NB4 (cell line): ENCODE measurements around the gene PDZD2.
"Not testable (repeated sequence)": the region's sequence is repeated elsewhere in the genome, so short reads cannot be mapped to it uniquely, and the experiment has no call there.

Experiments used
- DNase-seq: peaks from one replicate; pipeline ENCODE4 v3.0.0; 2010; ENCODE audit warnings: low read depth
- H3K4me3 ChIP-seq: one replicate; pipeline ENCODE4 v1.5.1; 2011; ENCODE audit warnings: mild to moderate bottlenecking, low read depth, low read length, moderate library complexity
- CTCF ChIP-seq: IDR thresholded peaks from one replicate; pipeline ENCODE4 v1.5.1; 2012; ENCODE audit warnings: low read depth, low read length
- MAX ChIP-seq: IDR thresholded peaks from 2 replicates; pipeline ENCODE4 v1.6.1; 2011; ENCODE audit warnings: low read depth, low read length
- MYC ChIP-seq: IDR thresholded peaks from 2 replicates; pipeline ENCODE4 v1.6.1; 2011; ENCODE audit warnings: low read depth, low read length
- POLR2A ChIP-seq: IDR thresholded peaks from 2 replicates; pipeline ENCODE4 v1.6.1; 2011; ENCODE audit warnings: mild to moderate bottlenecking; ENCODE audit not compliant: insufficient read length; ENCODE audit errors: extremely low read depth

The PDZD2 gene

GRCh38 chr5:31759925-31760324, 121.0 kb downstream of the PDZD2 start:
- TF ChIP-seq POLR2A (no peak), MYC (no peak), MAX (no peak), CTCF (no peak)
- no peak overlapping the region for H3K4me3 ChIP-seq
- no peak for DNase-seq

GRCh38 chr5:31761877-31762276, 122.9 kb downstream of the PDZD2 start:
- no peak for TF ChIP-seq CTCF
- no peak for TF ChIP-seq MAX
- TF ChIP-seq MYC, result no peak
- no peak for TF ChIP-seq POLR2A
- no peak for DNase-seq
- H3K4me3 ChIP-seq, result no peak overlapping the region

- no peak overlapping the region for H3K4me3 ChIP-seq
- TF ChIP-seq POLR2A (no peak), MYC (no peak), CTCF (no peak), MAX (no peak)
- peak; percentile 19 for DNase-seq
These were observed 124.5 kb downstream of the PDZD2 start for GRCh38 chr5:31763424-31763823.

GRCh38 chr5:31764687-31765086, 125.8 kb downstream of the PDZD2 start:
- DNase-seq, H3K4me3 ChIP-seq: not testable (repeated sequence)

- H3K4me3 ChIP-seq, result no peak overlapping the region
- no peak for DNase-seq
- TF ChIP-seq CTCF, result no peak
These were observed 128.6 kb downstream of the PDZD2 start for GRCh38 chr5:31767335-31768031.

- TF ChIP-seq POLR2A, result no peak
- DNase-seq, result no peak
- H3K4me3 ChIP-seq, result no peak overlapping the region
These were observed 129.1 kb downstream of the PDZD2 start for GRCh38 chr5:31768046-31768445.

GRCh38 chr5:31768784-31769183, 129.9 kb downstream of the PDZD2 start:
- H3K4me3 ChIP-seq, result no peak overlapping the region
- no peak for TF ChIP-seq MYC
- TF ChIP-seq MAX, result no peak
- no peak for TF ChIP-seq POLR2A
- no peak for TF ChIP-seq CTCF
- DNase-seq, result no peak
